Neural cell (in vitro differentiated cells): ENCODE measurements around the gene SUN5. TPM values are rescaled to one million over a fixed set of nuclear protein-coding genes. Genes with fewer than 3 reads are reported as not detected.

ENCODE experiments used
- H2AFZ ChIP-seq: fragments of 200-600, 300-800 bp; sonication (generic), shearing (Covaris generic); 2 replicates; pipeline ENCODE4 v1.6.0; 2014; ENCODE audit warnings: low read depth, mild to moderate bottlenecking, antibody characterized with exemption, low read length, moderate library complexity
- H3F3A ChIP-seq: fragments of 200-600 bp; shearing (Covaris generic); 2 replicates; pipeline ENCODE4 v1.6.1; 2016; ENCODE audit warnings: mild to moderate bottlenecking, moderate library complexity, mixed read lengths, antibody characterized with exemption, low read length; ENCODE audit not compliant: insufficient read depth, poor library complexity, severe bottlenecking
- H3K27ac ChIP-seq: fragments of 200-600, 300-800 bp; sonication (generic), shearing (Covaris generic); 2 replicates; pipeline ENCODE4 v1.5.1; 2014; ENCODE audit warnings: mild to moderate bottlenecking, low read length, moderate library complexity
- H3K27me3 ChIP-seq: fragments of 300-800, 200-600 bp; sonication (generic), shearing (Covaris generic); 2 replicates; pipeline ENCODE4 v1.6.0; 2014; ENCODE audit warnings: mild to moderate bottlenecking, low read depth, low read length, moderate library complexity; ENCODE audit not compliant: insufficient read depth
- H3K36me3 ChIP-seq: fragments of 300-800, 200-600 bp; sonication (generic), shearing (Covaris generic); 2 replicates; pipeline ENCODE4 v1.5.1; 2014; ENCODE audit warnings: mild to moderate bottlenecking, antibody characterized with exemption, low read length, moderate library complexity; ENCODE audit not compliant: insufficient read depth
- H3K4me2 ChIP-seq: fragments of 300-800, 200-600 bp; sonication (generic), shearing (Covaris generic); 2 replicates; pipeline ENCODE4 v1.6.0; 2014; ENCODE audit warnings: mild to moderate bottlenecking, low read length
- H3K4me3 ChIP-seq: fragments of 300-800, 200-600 bp; sonication (generic), shearing (Covaris generic); 2 replicates; pipeline ENCODE4 v1.5.1; 2014; ENCODE audit warnings: mild to moderate bottlenecking, low read length, moderate library complexity
- H3K79me2 ChIP-seq: fragments of 200-600 bp; shearing (Covaris generic); replicated peaks from 2 replicates; pipeline ENCODE4 v1.6.0; 2014; ENCODE audit warnings: mild to moderate bottlenecking, low read length, moderate library complexity; ENCODE audit not compliant: insufficient read depth
- H3K9ac ChIP-seq: fragments of 300-800, 200-600 bp; sonication (generic), shearing (Covaris generic); 2 replicates; pipeline ENCODE4 v1.6.1; 2016; ENCODE audit warnings: mild to moderate bottlenecking, low read length, mixed read lengths
- H3K9me2 ChIP-seq: fragments of 200-600 bp; shearing (Covaris generic); 2 replicates; pipeline ENCODE4 v1.6.1; 2016; ENCODE audit warnings: mild to moderate bottlenecking, low read length, mixed read lengths; ENCODE audit not compliant: insufficient read depth
- H3K9me3 ChIP-seq: fragments of 200-600, 300-800 bp; sonication (generic), shearing (Covaris generic); 2 replicates; pipeline ENCODE4 v1.6.1; 2016; ENCODE audit warnings: mild to moderate bottlenecking, mixed run types, low read length, moderate library complexity, mixed read lengths
- H4K20me1 ChIP-seq: fragments of 200-600 bp; shearing (Covaris generic); 2 replicates; pipeline ENCODE4 v1.6.1; 2016; ENCODE audit warnings: mild to moderate bottlenecking, mixed run types; ENCODE audit not compliant: insufficient read depth
- CTCF ChIP-seq: fragments of 450-650 bp; IDR thresholded peaks from 2 replicates; pipeline ENCODE4 v1.5.1; 2014; ENCODE audit warnings: antibody characterized with exemption, mild to moderate bottlenecking, moderate library complexity; ENCODE audit not compliant: poor library complexity, severe bottlenecking
- EP300 ChIP-seq: fragments of 450-650 bp; conservative IDR thresholded peaks from 2 replicates; pipeline ENCODE4 v1.6.1; 2014; ENCODE audit warnings: antibody characterized with exemption, mild to moderate bottlenecking, moderate library complexity; ENCODE audit not compliant: poor library complexity, severe bottlenecking
- EZH2 ChIP-seq: fragments of 200-600, 300-800 bp; shearing (Covaris generic), sonication (generic); IDR thresholded peaks from 2 replicates; pipeline ENCODE4 v1.6.1; 2014; ENCODE audit warnings: antibody characterized with exemption, low read length, borderline replicate concordance, mild to moderate bottlenecking; ENCODE audit not compliant: insufficient read depth, poor library complexity, severe bottlenecking
- MXI1 ChIP-seq: fragments of 450-650 bp; conservative IDR thresholded peaks from 2 replicates; pipeline ENCODE4 v1.6.1; 2014; ENCODE audit warnings: antibody characterized with exemption, mild to moderate bottlenecking; ENCODE audit not compliant: poor library complexity, severe bottlenecking
- POLR2AphosphoS5 ChIP-seq: IDR thresholded peaks from 2 replicates; pipeline ENCODE4 v1.6.1; 2012
- RAD21 ChIP-seq: fragments of 450-650 bp; conservative IDR thresholded peaks from 2 replicates; pipeline ENCODE4 v1.6.1; 2014; ENCODE audit warnings: antibody characterized with exemption, mild to moderate bottlenecking, moderate library complexity
- REST ChIP-seq: IDR thresholded peaks from 2 replicates; pipeline ENCODE4 v1.6.1; 2012; ENCODE audit warnings: borderline replicate concordance
- SMC3 ChIP-seq: fragments of 450-650 bp; conservative IDR thresholded peaks from 2 replicates; pipeline ENCODE4 v1.6.1; 2014; ENCODE audit warnings: antibody characterized with exemption, mild to moderate bottlenecking, moderate library complexity; ENCODE audit not compliant: poor library complexity
- TAF1 ChIP-seq: IDR thresholded peaks from 2 replicates; pipeline ENCODE4 v1.6.1; 2012; ENCODE audit warnings: low read depth
- polyA plus RNA-seq: library from polyadenylated mRNA; depleted of rRNA; stranded (reverse); fragments of >200 nt; gene quantifications from 2 replicates; pipeline ENCODE4 v1.2.3, GENCODE V29; 2014

Gene SUN5
- polyA plus RNA-seq, 1 donor from 2014 or later, result not detected

GRCh38 chr20:32968478-32969241 is 35.6 kb downstream of the SUN5 start:
- Histone ChIP-seq H3K79me2 (no peaks in the 10 kb centered on the region), H3K36me3 (no peaks in the 10 kb centered on the region), H3K4me2 (no peak overlapping the region), H4K20me1 (no peaks in the 10 kb centered on the region), H3K9ac (no peak overlapping the region), H3K4me3 (no peak overlapping the region), H3K27me3 (no peaks in the 10 kb centered on the region), H2AFZ (no peak overlapping the region), H3K9me2 (no peaks in the 10 kb centered on the region), H3F3A (no peaks in the 10 kb centered on the region), H3K9me3 (no peaks in the 10 kb centered on the region), H3K27ac (no peak overlapping the region)
- TF ChIP-seq CTCF (no peak), REST (no peak), EP300 (no peak), MXI1 (no peak), SMC3 (no peak), RAD21 (no peak), TAF1 (no peak), POLR2AphosphoS5 (no peak), EZH2 (no peak)

GRCh38 chr20:32967961-32968457 is 36.2 kb downstream of the SUN5 start:
- no peak overlapping the region for H2AFZ ChIP-seq
- H3K27ac ChIP-seq, result no peak overlapping the region
- H3K9ac ChIP-seq, result no peak overlapping the region
- H3K79me2 ChIP-seq, result no peaks in the 10 kb centered on the region
- no peak overlapping the region for H3K4me2 ChIP-seq
- no peak for TF ChIP-seq TAF1
- no peak for TF ChIP-seq EP300
- no peak for TF ChIP-seq SMC3
- no peak for TF ChIP-seq EZH2
- no peak for TF ChIP-seq POLR2AphosphoS5
- no peak for TF ChIP-seq MXI1
- TF ChIP-seq REST, result no peak
- TF ChIP-seq RAD21, result no peak
- TF ChIP-seq CTCF, result no peak
- H3K36me3 ChIP-seq, result no peaks in the 10 kb centered on the region
- no peaks in the 10 kb centered on the region for H3K9me3 ChIP-seq
- H3K4me3 ChIP-seq, result no peak overlapping the region
- no peaks in the 10 kb centered on the region for H3K9me2 ChIP-seq
- no peaks in the 10 kb centered on the region for H4K20me1 ChIP-seq
- no peaks in the 10 kb centered on the region for H3F3A ChIP-seq
- no peaks in the 10 kb centered on the region for H3K27me3 ChIP-seq
